ENCODE results near the gene GNAS.

GRCh38 chr20:58825450-58825849 is 27.1 kb upstream of the GNAS start:
- no peak for TF ChIP-seq CTCF (conservative IDR thresholded peaks at IDR 0.05; ENCODE audit: low read length)
- TF ChIP-seq EZH2phosphoT487 (IDR thresholded peaks at IDR 0.05; ENCODE audit: borderline replicate concordance): no peak
